Suprapubic skin (tissue), 4 donors: ENCODE data around the gene SLC2A5.
"Not testable (repeated sequence)": the region's sequence is repeated elsewhere in the genome, so short reads cannot be mapped to it uniquely, and the experiment has no call there.

Experiments
- CTCF ChIP-seq, 2 donors: fragments of 200-600 bp in 1 of 2; fragments of 450-650 bp in 1 of 2; sonication (generic) in 1 of 2; IDR thresholded peaks; one replicate each; pipeline ENCODE4 v1.5.1; 2016 to 2019; ENCODE audit warnings: antibody characterized with exemption in 2 of 2, mild to moderate bottlenecking in 1 of 2, moderate library complexity in 1 of 2
- EP300 ChIP-seq: sonication (generic); formaldehyde crosslinking; IDR thresholded peaks from one replicate; pipeline ENCODE4 v1.6.1; 2017; ENCODE audit warnings: antibody characterized with exemption
- POLR2A ChIP-seq, 2 donors: fragments of 450-650 bp; IDR thresholded peaks; one replicate each; pipeline ENCODE4 v1.6.1; 2017; ENCODE audit warnings: antibody characterized with exemption in 2 of 2, mild to moderate bottlenecking in 2 of 2, moderate library complexity in 2 of 2
- POLR2AphosphoS5 ChIP-seq, 3 donors: sonication (generic); formaldehyde crosslinking; IDR thresholded peaks; one replicate each; pipeline ENCODE4 v1.6.1; 2017; ENCODE audit warnings: antibody characterized with exemption in 3 of 3

DNA sequence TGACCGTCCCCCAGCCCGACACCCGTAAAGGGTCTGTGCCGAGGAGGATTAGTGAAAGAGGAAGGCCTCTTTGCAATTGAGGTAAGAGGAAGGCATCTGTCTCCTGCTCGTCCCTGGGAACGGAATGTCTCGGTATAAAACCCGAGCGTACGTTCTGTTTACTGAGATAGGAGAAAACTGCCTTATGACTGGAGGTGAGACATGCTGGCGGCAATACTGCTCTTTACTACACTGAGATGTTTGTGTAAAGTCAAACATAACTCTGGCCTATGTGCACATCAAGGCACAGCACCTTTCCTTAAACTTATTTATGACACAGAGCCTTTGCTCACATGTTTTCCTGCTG, 67.2 kb downstream of the SLC2A5 start:
- not testable (repeated sequence) for TF ChIP-seq CTCF (IDR thresholded peaks at IDR 0.05); POLR2A (IDR thresholded peaks at IDR 0.05); EP300; POLR2AphosphoS5 (IDR thresholded peaks at IDR 0.05)
